GM23338 (cell line): ENCODE measurements around the gene AARS2.

ENCODE experiments used
- CREB1 ChIP-seq: fragments of 250-450 bp; sonication (Bioruptor Pico); IDR thresholded peaks from 2 replicates; pipeline ENCODE4 v1.5.0; 2020; ENCODE audit warnings: low read depth, mild to moderate bottlenecking, moderate library complexity
- JUNB ChIP-seq: IDR thresholded peaks from one replicate; pipeline ENCODE4 v1.6.1; 2016; ENCODE audit warnings: antibody characterized with exemption; ENCODE audit not compliant: unreplicated experiment
- NANOG ChIP-seq: IDR thresholded peaks from 2 replicates; pipeline ENCODE4 v1.6.1; 2016; ENCODE audit warnings: antibody characterized with exemption, borderline replicate concordance
- POLR2AphosphoS5 ChIP-seq: IDR thresholded peaks from 2 replicates; pipeline ENCODE4 v1.6.1; 2016; ENCODE audit warnings: antibody characterized with exemption, low read depth
- ZNF462 ChIP-seq: fragments of 250-450 bp; sonication (Bioruptor Pico); IDR thresholded peaks from 2 replicates; pipeline ENCODE4 v1.5.0; 2020; ENCODE audit warnings: mild to moderate bottlenecking, moderate library complexity
- TF ChIP-seq, protein P1 (sequence below), 2 experiments: fragments of 200-600 bp in 1 of 2; sonication (generic) in 1 of 2; conservative IDR thresholded peaks; 2 replicates each; pipeline versions ENCODE4 v1.5.1 to v1.6.1; 2016 to 2017; ENCODE audit warnings: antibody characterized with exemption in 2 of 2, low read depth in 2 of 2, mild to moderate bottlenecking in 2 of 2, moderate library complexity in 1 of 2
- TF ChIP-seq, protein P2 (sequence below): IDR thresholded peaks from one replicate; pipeline ENCODE4 v1.6.1; 2018; ENCODE audit warnings: antibody characterized with exemption; ENCODE audit not compliant: unreplicated experiment

DNA sequence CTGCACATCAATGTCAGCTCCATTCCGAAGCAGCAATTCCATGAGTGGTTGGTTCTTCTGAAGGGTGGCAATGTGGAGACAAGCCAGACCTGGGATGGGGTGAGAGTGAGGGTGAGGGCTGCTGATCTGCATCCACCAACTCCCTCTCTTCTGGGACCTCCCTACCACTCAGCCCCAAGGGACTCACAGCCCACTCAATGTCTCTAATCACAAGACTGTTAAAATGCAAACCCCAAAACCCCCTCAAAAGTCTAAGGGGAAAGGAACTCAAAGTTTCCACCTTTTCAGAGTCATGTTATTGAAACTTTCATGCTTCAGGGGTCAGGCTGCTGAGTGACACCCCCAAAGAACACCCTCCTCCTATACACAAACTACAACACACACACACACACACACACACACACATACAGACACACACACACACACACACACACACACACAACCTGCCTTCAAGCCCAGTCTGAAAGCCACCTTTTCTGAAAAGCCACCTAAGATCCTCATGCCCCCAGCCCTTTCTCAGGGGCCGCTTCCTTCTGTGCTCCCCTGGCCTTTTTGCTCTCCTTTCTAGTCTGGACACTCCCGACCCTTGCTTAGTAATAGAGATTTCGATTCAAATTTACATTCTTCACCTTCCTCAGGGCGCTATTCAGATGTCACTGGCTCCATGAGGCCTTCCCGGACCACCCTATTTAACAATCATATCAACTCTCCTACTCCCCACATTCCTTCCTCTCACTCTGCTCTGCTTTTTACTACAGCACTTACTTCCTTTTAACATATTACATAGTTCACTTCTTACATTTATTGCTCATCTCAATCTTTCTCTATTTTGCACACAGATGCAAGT is 52.5 kb downstream of the AARS2 start:
- TF ChIP-seq CREB1 (CRISPR knock-in tag): no peak
- TF ChIP-seq, protein P1, sequence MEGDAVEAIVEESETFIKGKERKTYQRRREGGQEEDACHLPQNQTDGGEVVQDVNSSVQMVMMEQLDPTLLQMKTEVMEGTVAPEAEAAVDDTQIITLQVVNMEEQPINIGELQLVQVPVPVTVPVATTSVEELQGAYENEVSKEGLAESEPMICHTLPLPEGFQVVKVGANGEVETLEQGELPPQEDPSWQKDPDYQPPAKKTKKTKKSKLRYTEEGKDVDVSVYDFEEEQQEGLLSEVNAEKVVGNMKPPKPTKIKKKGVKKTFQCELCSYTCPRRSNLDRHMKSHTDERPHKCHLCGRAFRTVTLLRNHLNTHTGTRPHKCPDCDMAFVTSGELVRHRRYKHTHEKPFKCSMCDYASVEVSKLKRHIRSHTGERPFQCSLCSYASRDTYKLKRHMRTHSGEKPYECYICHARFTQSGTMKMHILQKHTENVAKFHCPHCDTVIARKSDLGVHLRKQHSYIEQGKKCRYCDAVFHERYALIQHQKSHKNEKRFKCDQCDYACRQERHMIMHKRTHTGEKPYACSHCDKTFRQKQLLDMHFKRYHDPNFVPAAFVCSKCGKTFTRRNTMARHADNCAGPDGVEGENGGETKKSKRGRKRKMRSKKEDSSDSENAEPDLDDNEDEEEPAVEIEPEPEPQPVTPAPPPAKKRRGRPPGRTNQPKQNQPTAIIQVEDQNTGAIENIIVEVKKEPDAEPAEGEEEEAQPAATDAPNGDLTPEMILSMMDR (conservative IDR thresholded peaks at IDR 0.05; ENCODE audit: low read depth in 2 of 2): no peak
- TF ChIP-seq POLR2AphosphoS5: no peak
- no peak for TF ChIP-seq ZNF462 (CRISPR knock-in tag)
- no peak for TF ChIP-seq JUNB
- TF ChIP-seq, protein P2, sequence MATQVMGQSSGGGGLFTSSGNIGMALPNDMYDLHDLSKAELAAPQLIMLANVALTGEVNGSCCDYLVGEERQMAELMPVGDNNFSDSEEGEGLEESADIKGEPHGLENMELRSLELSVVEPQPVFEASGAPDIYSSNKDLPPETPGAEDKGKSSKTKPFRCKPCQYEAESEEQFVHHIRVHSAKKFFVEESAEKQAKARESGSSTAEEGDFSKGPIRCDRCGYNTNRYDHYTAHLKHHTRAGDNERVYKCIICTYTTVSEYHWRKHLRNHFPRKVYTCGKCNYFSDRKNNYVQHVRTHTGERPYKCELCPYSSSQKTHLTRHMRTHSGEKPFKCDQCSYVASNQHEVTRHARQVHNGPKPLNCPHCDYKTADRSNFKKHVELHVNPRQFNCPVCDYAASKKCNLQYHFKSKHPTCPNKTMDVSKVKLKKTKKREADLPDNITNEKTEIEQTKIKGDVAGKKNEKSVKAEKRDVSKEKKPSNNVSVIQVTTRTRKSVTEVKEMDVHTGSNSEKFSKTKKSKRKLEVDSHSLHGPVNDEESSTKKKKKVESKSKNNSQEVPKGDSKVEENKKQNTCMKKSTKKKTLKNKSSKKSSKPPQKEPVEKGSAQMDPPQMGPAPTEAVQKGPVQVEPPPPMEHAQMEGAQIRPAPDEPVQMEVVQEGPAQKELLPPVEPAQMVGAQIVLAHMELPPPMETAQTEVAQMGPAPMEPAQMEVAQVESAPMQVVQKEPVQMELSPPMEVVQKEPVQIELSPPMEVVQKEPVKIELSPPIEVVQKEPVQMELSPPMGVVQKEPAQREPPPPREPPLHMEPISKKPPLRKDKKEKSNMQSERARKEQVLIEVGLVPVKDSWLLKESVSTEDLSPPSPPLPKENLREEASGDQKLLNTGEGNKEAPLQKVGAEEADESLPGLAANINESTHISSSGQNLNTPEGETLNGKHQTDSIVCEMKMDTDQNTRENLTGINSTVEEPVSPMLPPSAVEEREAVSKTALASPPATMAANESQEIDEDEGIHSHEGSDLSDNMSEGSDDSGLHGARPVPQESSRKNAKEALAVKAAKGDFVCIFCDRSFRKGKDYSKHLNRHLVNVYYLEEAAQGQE: no peak
- no peak for TF ChIP-seq NANOG
